ENCODE results near the gene ANKRD63. TPM values are rescaled to one million over a fixed set of nuclear protein-coding genes. Genes with fewer than 3 reads are reported as not detected.

Gene ANKRD63
- total RNA-seq, 1 donor from 2014 or later, result not detected

DNA sequence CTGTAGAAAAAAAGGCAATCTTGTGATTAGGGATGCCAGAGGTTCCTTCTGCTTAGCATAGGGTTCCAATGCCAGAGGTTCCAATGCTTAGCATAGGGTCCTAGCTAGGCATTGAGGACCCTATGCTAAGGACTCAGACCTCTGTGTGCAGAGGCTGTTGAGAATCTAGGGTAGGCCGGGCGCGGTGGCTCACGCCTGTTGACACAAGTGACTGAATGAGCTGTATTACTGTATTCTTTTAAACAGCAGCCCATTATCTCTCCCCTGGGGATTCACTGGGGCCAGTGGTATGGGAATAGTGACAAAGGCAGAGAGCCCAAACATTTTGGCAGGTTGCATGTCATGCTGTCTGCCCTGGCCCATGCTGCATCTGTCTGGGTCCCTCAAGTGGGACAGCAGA, 27.8 kb downstream of the ANKRD63 start:
- DNase-seq, result no peak

DNA sequence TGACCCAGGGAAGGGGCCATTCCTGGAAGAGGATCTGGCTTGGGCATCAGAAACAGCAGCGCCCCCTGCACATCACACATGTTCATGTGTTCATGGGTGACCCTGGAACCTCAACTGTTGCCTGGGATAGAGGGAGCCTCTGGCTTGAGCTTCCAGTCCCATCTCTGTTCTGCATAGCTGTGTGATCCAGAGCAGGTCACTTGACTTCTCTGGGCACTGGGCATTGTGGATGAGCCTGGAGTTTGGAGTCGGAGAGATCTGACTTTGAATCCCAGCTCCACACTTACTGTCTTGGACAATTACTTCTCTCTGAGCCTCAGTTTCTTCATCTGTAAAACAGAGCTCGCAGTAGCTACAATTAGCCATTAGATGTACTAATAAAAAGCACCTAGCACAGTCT, 28.4 kb downstream of the ANKRD63 start:
- DNase-seq, result no peak

DNA sequence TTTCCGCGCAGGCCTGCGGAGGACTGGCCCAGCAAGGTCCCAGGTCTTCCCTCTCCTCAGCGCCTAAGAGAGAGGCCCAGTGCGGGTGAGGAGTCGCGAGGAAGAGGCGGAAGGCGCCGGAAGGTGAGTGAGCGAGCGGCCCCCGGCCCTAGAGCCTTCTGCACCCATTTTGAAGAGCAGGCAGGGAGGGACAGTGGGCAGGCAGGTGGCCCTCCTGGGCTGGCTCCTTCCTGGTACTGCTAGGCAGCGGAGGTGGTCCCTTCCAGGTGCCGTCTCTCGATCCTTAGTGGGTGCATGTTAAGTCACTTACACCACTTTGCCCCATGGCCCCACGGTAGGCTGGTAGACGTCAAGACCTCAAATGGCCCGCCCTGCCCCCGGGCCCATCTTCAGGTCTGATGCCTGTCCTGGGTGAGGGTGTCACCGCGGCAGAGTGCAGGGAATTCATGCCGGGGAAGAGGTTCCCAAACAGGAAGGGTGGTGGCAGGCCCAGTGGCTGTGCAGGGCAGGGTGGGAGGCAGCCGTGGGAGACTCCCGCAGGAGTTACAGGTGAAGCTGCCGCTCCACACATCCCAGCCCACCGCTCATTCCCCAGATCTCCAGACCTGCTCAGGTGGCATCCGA, 29.6 kb downstream of the ANKRD63 start:
- DNase-seq, result no peak

DNA sequence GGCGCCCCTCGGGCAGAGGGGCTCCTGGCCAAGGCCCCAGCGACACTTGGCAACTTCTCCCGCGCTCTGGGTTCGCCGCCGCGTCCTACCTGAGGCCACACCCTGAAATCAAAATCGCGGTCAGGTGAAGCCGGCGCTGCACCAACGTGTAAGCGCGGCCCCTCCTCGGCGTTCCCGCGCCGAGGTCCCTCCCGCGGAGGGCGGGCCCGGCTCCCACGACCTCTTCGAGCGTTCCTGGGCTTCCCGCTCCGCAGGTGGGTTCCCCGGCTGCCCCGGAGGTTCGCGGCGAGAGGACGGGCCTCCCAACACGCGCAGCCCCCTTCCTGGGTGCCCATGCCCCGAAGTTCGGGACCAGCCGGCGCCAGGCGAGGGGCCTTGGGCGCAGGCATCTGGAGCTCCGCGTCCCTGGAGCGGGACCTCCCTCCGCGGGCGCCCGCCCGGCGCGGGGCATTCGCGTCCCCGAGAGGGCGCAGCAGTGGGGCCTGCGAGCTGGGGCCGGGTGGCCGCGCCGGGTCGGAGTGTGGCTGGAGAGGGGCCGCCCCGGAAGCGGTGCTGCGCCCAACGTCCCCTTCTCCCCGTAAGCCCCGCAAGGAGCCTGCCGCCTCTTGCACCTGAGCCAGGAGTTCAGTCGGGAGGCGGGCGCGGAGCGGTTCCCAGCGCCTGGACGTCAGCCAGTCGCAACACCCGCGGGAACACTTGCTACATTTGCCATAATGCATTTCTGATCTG, 30.3 kb downstream of the ANKRD63 start:
- DNase-seq, result peak; percentile 27

DNA sequence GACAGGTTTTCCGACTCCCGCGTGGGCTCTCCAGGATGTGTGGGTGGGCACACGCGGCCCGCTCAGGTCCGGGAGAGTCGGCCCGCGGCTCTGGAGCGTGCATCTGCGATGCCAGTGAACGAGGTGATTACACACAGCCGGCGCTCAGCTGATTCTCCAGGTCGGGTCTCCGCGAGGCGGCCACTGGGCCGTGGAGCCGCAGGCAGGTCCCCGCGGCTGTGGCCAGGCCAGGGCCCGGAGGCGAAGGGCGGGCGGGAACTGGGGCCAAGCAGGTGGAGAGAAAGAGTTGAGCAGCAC, 30.8 kb downstream of the ANKRD63 start:
- no peak for DNase-seq

- DNase-seq, result no peak
Observed at GRCh38 chr15:40251486-40252140, 31.3 kb downstream of the ANKRD63 start.

DNA sequence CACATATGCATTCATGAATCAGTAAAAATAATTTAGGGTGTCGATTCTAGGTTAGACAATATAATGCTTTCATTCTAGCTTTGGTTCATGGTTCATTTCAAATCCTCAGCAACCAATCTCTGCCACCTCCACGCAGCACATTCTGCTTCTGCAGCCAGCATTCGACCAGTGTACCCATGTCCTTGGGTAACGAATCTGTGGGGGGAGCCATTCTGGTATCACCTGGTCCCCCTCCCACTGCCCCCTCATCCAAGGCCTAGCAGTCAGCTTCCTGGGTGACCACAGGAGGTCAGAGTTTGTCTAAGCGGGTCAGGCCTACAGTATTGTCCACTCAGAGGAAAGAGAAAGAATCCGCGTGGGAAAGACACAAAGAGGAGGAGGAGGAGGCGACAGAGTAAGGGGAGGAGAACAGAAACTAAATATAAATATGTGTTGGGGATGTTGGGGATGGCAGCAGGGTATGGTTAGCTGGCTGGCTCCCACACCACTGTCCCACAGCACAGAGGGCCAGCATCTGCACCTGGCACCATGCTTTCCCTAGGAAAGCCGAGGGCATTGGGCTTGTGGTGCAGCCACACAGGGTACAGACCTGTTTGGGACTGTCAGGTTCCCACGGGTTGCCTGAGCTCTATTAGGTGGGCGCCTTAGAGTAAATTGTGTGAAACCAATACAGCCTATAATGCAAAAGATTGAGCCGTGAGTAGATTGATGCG, 31.9 kb downstream of the ANKRD63 start:
- no peak for DNase-seq

- no peak for DNase-seq
Observed at GRCh38 chr15:40250304-40250656, 32.6 kb downstream of the ANKRD63 start.

DNA sequence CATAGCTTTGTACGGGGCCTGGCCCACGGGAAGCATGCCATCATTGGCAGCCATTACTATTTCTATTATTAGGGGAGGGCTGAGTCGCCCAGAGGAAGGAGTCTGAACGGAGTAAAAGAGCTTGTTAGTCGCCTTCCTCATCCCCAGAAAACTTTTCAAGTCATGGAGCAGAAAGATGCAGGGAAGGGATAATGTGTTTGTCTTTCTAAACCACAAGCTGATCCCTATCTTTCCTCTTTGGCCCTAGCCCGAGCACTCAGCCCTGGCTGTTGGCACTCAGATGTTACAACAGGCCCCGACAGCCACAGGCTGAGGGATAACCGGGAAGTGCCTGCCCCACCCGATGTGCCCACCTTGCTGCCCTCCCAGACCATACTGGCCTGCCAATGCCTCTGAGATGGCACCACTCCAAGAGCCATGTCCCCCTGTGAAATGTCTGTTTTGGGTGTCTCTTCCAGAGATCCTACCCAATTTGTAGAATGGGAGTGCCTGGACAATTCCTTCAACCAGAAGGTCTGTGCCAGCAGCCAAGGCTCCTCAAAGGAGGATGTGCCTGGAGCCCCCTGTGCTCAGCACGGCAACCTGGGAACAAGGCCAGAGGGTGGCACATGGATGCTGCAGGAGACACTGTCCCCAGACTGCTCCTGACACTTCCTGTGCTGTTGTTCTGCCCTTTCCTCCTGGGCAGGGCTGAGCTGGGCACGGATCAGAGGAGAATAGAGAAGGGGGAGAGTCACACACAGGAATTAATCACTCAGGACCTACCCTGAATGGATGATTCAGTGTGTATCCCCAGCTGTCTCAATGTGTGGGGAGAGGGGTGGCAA, 33.2 kb downstream of the ANKRD63 start:
- DNase-seq, result no peak

- DNase-seq, result no peak
Observed at GRCh38 chr15:40248006-40248783, 34.7 kb downstream of the ANKRD63 start.

DNA sequence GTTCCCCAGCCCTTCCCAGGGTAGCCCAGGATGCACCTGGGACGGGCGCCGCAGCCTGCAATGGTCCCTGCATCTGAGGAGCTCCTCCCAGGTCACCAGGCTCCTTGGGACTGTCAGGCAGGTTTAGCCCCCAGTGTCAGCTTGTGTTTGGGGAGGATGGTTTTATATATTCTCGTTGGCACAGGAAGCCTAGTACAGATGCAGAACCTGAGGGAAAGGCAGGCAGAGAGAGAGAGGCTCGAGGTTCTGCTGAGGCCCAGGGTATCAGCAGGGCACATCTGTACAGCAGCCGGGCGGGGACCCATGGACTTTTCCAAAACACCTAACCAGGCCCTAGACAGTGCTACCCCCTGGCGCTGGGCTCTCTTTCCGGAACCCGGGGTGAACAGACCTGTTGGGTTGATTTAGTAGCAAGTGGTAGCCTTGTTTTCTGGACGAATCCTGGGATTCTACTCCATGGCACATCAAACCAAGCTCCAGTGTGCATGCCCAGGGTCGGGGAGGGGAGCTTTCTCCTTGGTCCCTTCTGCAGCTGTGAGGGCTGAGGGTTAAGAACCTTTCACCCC, 35.4 kb downstream of the ANKRD63 start:
- no peak for DNase-seq

DNA sequence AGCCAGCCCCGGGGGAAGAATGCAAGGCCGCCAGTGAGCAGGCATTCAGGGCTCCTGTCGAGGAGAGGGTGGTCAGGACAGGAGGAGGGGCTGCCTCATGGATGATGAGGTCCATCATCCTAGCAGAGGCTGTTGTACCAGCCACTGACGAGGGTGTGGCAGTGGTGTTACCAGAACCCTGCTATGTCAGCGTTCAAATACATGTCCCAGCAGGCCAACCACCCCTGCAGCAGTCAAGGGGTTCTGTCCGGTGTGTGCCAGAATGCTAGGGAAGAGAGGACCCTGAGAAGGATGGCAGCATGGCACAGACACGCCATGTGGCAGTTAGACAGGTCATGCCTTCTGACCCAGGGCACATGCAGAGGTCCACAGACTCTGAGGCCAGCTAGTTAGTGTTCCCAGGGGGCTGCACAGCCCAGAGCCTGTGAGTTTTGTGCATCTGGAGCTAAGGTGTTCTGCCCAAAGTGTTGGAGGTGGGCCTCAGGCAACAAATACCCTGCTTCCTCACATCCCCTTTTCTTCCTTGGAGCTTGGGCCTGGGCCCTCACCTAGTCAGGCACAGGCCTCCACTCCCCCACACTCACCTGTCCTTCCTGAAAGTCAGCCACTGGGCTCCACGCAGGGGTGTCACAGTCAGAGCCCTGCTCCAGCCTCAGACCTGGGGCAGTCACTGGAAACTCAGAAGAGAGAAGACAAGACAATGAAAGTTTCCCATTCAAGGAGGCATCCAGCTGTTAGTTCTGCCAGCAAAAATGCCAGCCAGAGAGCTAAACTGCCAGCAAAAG, 36.2 kb downstream of the ANKRD63 start:
- DNase-seq, result no peak

DNA sequence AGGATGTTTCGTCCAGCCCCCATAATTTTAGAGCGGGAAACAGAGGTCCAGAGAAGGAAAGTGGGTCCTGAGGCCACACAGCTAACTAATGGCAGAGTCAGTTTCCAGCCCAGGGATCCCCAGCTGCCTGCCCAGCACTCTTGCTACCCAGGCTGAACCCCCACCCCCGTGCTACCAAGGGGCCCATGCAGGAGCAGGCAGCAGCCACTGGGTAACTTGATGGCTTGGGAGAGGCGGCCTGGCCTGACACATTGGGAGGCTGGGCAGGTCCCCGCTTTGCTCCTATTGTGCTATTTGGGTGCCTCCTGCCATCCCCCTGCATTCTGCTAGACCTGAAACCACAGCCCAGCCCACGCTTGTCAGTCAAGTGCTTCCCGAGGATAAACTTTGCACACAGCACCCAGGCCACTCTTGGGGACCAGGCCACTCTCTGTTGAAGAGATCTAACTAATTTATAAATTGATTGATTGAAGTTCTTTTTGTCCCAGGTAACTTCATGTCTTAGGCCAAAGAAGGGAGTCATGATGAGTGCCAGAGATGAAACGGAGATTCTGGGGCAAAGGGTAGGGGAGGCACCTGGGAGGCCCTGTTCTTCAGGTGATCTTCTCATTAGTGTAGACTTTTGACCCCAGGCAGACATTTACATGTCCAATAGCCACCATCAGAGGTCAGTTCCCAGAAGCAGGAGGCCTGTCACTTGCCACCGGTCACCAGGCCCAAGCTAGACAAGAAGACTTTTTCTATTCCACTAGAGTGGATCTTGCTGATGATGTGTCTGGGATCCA, 37.0 kb downstream of the ANKRD63 start:
- DNase-seq, result no peak

- no peak for DNase-seq
Observed at GRCh38 chr15:40244961-40245523, 37.8 kb downstream of the ANKRD63 start.

DNA sequence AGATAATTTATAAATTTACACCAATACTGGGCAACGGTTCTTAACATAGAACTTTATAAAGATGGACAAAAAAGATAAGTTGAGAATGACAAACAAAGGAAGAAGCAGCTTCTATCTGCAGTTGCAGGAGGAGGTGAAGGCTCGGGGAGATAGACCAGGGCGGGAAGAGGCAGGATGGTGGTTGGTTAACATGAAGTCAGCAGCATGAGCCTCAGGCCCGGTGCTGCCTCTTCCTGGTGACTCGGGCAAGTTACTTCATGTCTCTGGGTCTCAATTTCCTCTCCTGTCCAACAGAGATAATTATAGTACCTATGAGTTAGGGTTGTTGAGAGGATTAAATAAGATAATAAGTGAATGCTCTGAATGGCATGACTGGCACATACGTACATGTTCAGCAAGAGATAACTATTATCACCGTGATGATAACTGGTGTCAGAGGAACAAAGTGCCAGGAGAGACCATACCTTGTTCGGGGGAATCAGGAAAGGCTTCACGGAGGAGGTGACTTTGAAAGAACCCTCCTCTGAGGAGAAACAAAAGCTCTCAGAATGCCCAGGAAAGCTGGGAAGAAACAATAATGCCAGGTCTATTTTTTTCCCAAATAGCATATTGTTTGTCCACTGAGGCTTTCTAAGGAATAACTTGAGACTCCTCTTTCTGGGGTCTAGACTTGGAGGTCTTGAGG, 39.6 kb downstream of the ANKRD63 start:
- no peak for DNase-seq

GRCh38 chr15:40242601-40243000, 40.3 kb downstream of the ANKRD63 start:
- no peak for DNase-seq

DNA sequence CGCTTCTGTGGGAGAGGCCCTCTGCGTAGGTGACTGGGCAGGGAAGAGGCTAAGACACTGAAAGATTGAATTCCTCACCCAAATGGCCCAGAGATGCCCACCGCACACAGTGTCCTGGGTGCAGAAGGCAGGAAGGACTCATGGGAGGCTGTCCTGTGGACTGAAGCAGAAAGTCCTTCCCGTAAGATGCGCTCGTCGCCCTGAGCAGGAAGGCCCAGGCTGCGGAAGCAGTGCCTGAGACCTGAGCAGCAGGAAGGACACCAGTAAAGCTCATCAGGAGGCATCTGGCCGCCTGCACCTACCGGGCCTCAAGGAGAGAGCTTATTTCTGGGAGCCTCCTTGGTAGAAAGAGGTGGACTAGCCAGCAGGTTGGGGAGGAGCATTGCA, 40.7 kb downstream of the ANKRD63 start:
- no peak for DNase-seq

Measured in occipital lobe (tissue), 2 donors.